Nephron (organoid): ENCODE data around the gene PCDHGA11.
"Not testable (repeated sequence)": the region's sequence is repeated elsewhere in the genome, so short reads cannot be mapped to it uniquely, and the experiment has no call there.

Source experiments
- H3K27ac Mint-ChIP-seq, 3 experiments: 2 replicates each; pipeline ENCODE4 v1.8.0; 2020; ENCODE audit warnings: mixed read lengths in 3 of 3, mild to moderate bottlenecking in 2 of 3, moderate library complexity in 1 of 3
- H3K27me3 Mint-ChIP-seq: 2 replicates; pipeline ENCODE4 v1.8.0; 2021; ENCODE audit warnings: low read depth, mild to moderate bottlenecking, moderate library complexity, mixed read lengths
- H3K36me3 Mint-ChIP-seq: 2 replicates; pipeline ENCODE4 v1.8.0; 2020; ENCODE audit warnings: low read depth, mixed read lengths
- H3K4me1 Mint-ChIP-seq: 2 replicates; pipeline ENCODE4 v1.8.0; 2020; ENCODE audit warnings: mixed read lengths
- H3K4me3 Mint-ChIP-seq, 3 experiments: 2 replicates each; pipeline ENCODE4 v1.8.0; 2020; ENCODE audit warnings: mild to moderate bottlenecking in 3 of 3, mixed read lengths in 3 of 3, moderate library complexity in 2 of 3
- H3K9me3 Mint-ChIP-seq: 2 replicates; pipeline ENCODE4 v1.8.0; 2020; ENCODE audit warnings: mixed read lengths
- CTCF ChIP-seq, 3 experiments: fragments of 200-600 bp; sonication (generic); IDR thresholded peaks; one replicate each; pipeline ENCODE4 v1.5.0; 2021; ENCODE audit warnings: antibody characterized with exemption in 3 of 3; ENCODE audit not compliant: unreplicated experiment in 3 of 3

PCDHGA11 gene

GRCh38 chr5:141420855-141421488 is at the start of gene PCDHGA11:
PCDHGA11 (plus strand) TSS chr5:141421051; CDS start chr5:141421228, 177 bp downstream.
- H3K9me3 Mint-ChIP-seq, result peaks cover 84% of the 10 kb centered on the region
- H3K4me1 Mint-ChIP-seq, result no peaks in the 10 kb centered on the region
- no peak for TF ChIP-seq CTCF (IDR thresholded peaks at IDR 0.05; ENCODE audit: unreplicated experiment in 3 of 3)
- H3K27ac Mint-ChIP-seq, result no peak within 1 kb of the TSS
- peaks cover 16% of the 10 kb centered on the region for H3K27me3 Mint-ChIP-seq
- peaks cover 96% of the 10 kb centered on the region for H3K36me3 Mint-ChIP-seq
- H3K4me3 Mint-ChIP-seq, result no peak within 1 kb of the TSS

GRCh38 chr5:141371572-141372475 is 49.0 kb upstream of the PCDHGA11 start:
- no peaks in the 10 kb centered on the region for H3K4me1 Mint-ChIP-seq
- no peak for TF ChIP-seq CTCF (IDR thresholded peaks at IDR 0.05; ENCODE audit: unreplicated experiment in 3 of 3)
- no peaks in the 10 kb centered on the region for H3K27me3 Mint-ChIP-seq
- peaks cover 61% of the 10 kb centered on the region for H3K9me3 Mint-ChIP-seq
- H3K27ac Mint-ChIP-seq, result no peak overlapping the region
- H3K4me3 Mint-ChIP-seq, result no peak overlapping the region
- peaks cover 34% of the 10 kb centered on the region for H3K36me3 Mint-ChIP-seq

GRCh38 chr5:141373673-141374317 is 47.1 kb upstream of the PCDHGA11 start, which contains the start of gene PCDHGA6:
PCDHGA6 (plus strand) TSS chr5:141373891; CDS start chr5:141374084, 193 bp downstream.
- Mint-ChIP-seq H3K27ac (no peak within 1 kb of the TSS), H3K4me3 (no peak within 1 kb of the TSS), H3K4me1 (no peaks in the 10 kb centered on the region), H3K9me3 (peaks cover 63% of the 10 kb centered on the region), H3K36me3 (peaks cover 38% of the 10 kb centered on the region), H3K27me3 (no peaks in the 10 kb centered on the region)
- no peak for TF ChIP-seq CTCF (IDR thresholded peaks at IDR 0.05; ENCODE audit: unreplicated experiment in 3 of 3)

- Mint-ChIP-seq H3K27ac (no peak overlapping the region), H3K36me3 (peaks cover 36% of the 10 kb centered on the region), H3K4me3 (no peak overlapping the region), H3K4me1 (no peaks in the 10 kb centered on the region), H3K27me3 (no peaks in the 10 kb centered on the region), H3K9me3 (peaks cover 63% of the 10 kb centered on the region)
- TF ChIP-seq CTCF (IDR thresholded peaks at IDR 0.05; ENCODE audit: unreplicated experiment in 3 of 3), result no peak
Measured at GRCh38 chr5:141374627-141375026, 46.2 kb upstream of the PCDHGA11 start.

- not testable (repeated sequence) for H3K27me3 Mint-ChIP-seq, H3K4me3 Mint-ChIP-seq, H3K4me1 Mint-ChIP-seq, H3K27ac Mint-ChIP-seq
- Mint-ChIP-seq H3K9me3 (peaks cover 62% of the 10 kb centered on the region), H3K36me3 (peaks cover 30% of the 10 kb centered on the region)
Measured at GRCh38 chr5:141375444-141376155, 45.3 kb upstream of the PCDHGA11 start.
